ENCODE measurements around the gene ATP2B1.

Gene ATP2B1

GRCh38 chr12:89655841-89656240, 52.8 kb downstream of the ATP2B1 start:
- Histone ChIP-seq H3K4me1 (ENCODE audit: insufficient read depth, low read length) (peaks cover 14% of the 10 kb centered on the region), H3K9me3 (ENCODE audit: insufficient read depth, low read depth, low read length) (no peaks in the 10 kb centered on the region), H3K27me3 (ENCODE audit: insufficient read depth, low read length) (no peaks in the 10 kb centered on the region), H3K36me3 (ENCODE audit: insufficient read depth, low read length) (peaks cover under 1% of the 10 kb centered on the region; the same call in 1 of the 2 replicates), H3K4me3 (ENCODE audit: low read length) (no peak overlapping the region), H3K9ac (ENCODE audit: low read depth, low read length) (no peak overlapping the region), H3K27ac (ENCODE audit: low read depth, low read length) (no peak overlapping the region)
- no CpG with 5 or more reads among the region's 1 CpG for WGBS

DNA sequence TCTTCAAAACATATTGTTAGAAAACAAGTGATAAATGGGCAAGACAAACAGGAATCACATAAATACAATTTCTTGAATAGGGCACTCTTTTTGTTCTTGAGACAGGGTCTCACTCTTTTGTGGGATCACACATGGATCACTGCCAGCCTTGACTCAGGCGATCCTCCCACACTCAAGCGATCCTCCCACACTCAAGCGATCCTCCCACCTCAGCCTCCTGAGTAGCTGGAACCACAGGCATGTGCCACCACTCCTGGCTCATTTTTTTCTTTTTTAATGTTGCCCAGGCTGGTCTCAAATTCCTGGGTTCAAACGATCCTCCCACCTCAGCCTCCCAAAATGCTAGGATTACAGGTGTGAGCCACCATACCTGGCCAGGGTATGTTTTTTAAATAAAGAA, 57.4 kb downstream of the ATP2B1 start:
- Histone ChIP-seq H3K9ac (ENCODE audit: low read depth, low read length) (no peak overlapping the region), H3K27ac (ENCODE audit: low read depth, low read length) (no peak overlapping the region), H3K4me1 (ENCODE audit: insufficient read depth, low read length) (0 out of 2 replicates have a peak, but pooled peaks cover 9% of the 10 kb centered on the region), H3K36me3 (ENCODE audit: insufficient read depth, low read length) (peaks cover 7% of the 10 kb centered on the region; the same call in 1 of the 2 replicates), H3K27me3 (ENCODE audit: insufficient read depth, low read length) (no peaks in the 10 kb centered on the region), H3K4me3 (ENCODE audit: low read length) (no peak overlapping the region), H3K9me3 (ENCODE audit: insufficient read depth, low read depth, low read length) (no peaks in the 10 kb centered on the region)
- 92% methylated on average over 4 of the region's 4 CpGs for WGBS

DNA sequence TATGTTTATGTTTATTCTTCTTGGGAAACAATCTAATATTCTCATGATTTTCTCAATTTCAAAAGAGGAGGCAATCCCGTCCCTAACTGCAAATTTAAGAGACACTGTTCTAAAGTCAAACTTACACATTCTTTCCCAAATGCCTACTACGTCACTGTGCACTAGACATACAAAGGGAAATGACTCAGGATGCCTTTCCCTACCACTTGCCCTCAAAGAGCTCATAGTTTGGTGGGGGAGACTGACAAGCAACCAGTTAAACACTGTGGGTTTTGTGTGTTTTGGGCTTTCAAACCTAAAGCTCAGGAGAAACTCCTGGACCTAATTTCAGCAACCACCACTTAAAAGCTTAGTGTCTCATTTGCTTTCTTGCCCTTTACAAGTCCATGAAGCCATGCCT, 58.4 kb downstream of the ATP2B1 start:
- Histone ChIP-seq H3K27me3 (ENCODE audit: insufficient read depth, low read length) (no peaks in the 10 kb centered on the region), H3K27ac (ENCODE audit: low read depth, low read length) (no peak overlapping the region), H3K9me3 (ENCODE audit: insufficient read depth, low read depth, low read length) (no peaks in the 10 kb centered on the region), H3K36me3 (ENCODE audit: insufficient read depth, low read length) (peaks cover 7% of the 10 kb centered on the region; the same call in 1 of the 2 replicates), H3K4me3 (ENCODE audit: low read length) (no peak overlapping the region), H3K9ac (ENCODE audit: low read depth, low read length) (no peak overlapping the region), H3K4me1 (ENCODE audit: insufficient read depth, low read length) (0 out of 2 replicates have a peak, but pooled peaks cover 14% of the 10 kb centered on the region)
- 92% methylated on average over 2 of the region's 2 CpGs for WGBS

DNA sequence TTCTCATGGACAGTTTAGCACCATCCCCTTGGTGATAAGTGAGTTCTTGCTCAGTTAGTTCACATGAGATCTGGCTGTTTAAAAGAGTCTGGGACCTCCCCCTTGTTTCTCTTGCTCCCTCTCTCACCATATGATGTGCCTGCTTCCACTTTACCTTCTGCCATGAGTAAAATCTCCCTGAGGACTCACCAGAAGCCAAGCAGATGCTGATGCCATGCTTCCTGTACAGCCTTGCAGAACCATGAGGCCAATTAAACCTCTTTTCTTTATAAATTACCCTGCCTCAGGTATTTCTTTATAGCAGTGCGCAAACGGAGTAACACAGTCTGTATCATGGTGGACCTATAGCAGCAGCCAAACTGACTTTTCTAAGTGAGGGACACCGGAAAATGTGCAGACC, 58.8 kb downstream of the ATP2B1 start:
- no peaks in the 10 kb centered on the region for H3K27me3 ChIP-seq (ENCODE audit: insufficient read depth, low read length)
- H3K36me3 ChIP-seq (ENCODE audit: insufficient read depth, low read length) = peaks cover 7% of the 10 kb centered on the region; the same call in 1 of the 2 replicates

GRCh38 chr12:89649139-89649538, 59.5 kb downstream of the ATP2B1 start:
- no peak overlapping the region for H3K9ac ChIP-seq (ENCODE audit: low read depth, low read length)
- no peak overlapping the region for H3K27ac ChIP-seq (ENCODE audit: low read depth, low read length)
- no peaks in the 10 kb centered on the region for H3K9me3 ChIP-seq (ENCODE audit: insufficient read depth, low read depth, low read length)
- WGBS = 69% methylated on average over 2 of the region's 2 CpGs
- peaks cover 7% of the 10 kb centered on the region; the same call in 1 of the 2 replicates for H3K36me3 ChIP-seq (ENCODE audit: insufficient read depth, low read length)
- no peaks in the 10 kb centered on the region for H3K27me3 ChIP-seq (ENCODE audit: insufficient read depth, low read length)
- 0 out of 2 replicates have a peak, but pooled peaks cover 14% of the 10 kb centered on the region for H3K4me1 ChIP-seq (ENCODE audit: insufficient read depth, low read length)
- no peak overlapping the region for H3K4me3 ChIP-seq (ENCODE audit: low read length)

More for the DNA sequence above, 58.8 kb downstream of the ATP2B1 start:
- WGBS = 94% methylated on average over 3 of the region's 3 CpGs
- H3K4me1 ChIP-seq (ENCODE audit: insufficient read depth, low read length) = 0 out of 2 replicates have a peak, but pooled peaks cover 14% of the 10 kb centered on the region
- no peak overlapping the region for H3K4me3 ChIP-seq (ENCODE audit: low read length)
- no peak overlapping the region for H3K9ac ChIP-seq (ENCODE audit: low read depth, low read length)
- H3K27ac ChIP-seq (ENCODE audit: low read depth, low read length) = no peak overlapping the region
- no peaks in the 10 kb centered on the region for H3K9me3 ChIP-seq (ENCODE audit: insufficient read depth, low read depth, low read length)

- 61% methylated on average over 4 of the region's 4 CpGs for WGBS
Observed at GRCh38 chr12:89648211-89648930, 60.3 kb downstream of the ATP2B1 start.

DNA sequence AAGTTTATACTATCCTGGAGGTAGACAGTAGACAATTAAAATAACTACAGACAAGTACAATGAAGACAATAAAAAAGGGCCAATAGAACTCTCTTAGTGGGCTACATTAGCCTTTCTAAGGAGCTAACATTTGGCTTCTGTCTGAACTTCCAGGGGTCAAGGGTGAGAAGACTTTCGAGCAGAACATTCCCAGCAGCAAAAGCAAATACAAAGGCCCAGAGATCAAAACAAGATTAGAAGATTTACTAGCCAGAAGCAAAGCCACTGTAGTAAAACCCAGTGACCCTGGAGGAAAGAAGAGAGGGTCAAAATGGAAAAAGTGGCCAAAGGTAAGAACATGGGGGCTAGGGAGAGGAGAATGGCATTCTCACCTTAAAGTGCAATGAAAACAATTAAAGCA, 63.2 kb downstream of the ATP2B1 start:
- Histone ChIP-seq H3K27ac (ENCODE audit: low read depth, low read length) (no peak overlapping the region), H3K9ac (ENCODE audit: low read depth, low read length) (no peak overlapping the region), H3K36me3 (ENCODE audit: insufficient read depth, low read length) (peaks cover 15% of the 10 kb centered on the region), H3K9me3 (ENCODE audit: insufficient read depth, low read depth, low read length) (no peaks in the 10 kb centered on the region), H3K4me3 (ENCODE audit: low read length) (no peak overlapping the region), H3K27me3 (ENCODE audit: insufficient read depth, low read length) (no peaks in the 10 kb centered on the region), H3K4me1 (ENCODE audit: insufficient read depth, low read length) (0 out of 2 replicates have a peak, but pooled peaks cover 14% of the 10 kb centered on the region)
- WGBS = 63% methylated on average over 1 of the region's 1 CpG

More at GRCh38 chr12:89648211-89648930, 60.3 kb downstream of the ATP2B1 start:
- no peak overlapping the region for H3K27ac ChIP-seq (ENCODE audit: low read depth, low read length)
- H3K4me1 ChIP-seq (ENCODE audit: insufficient read depth, low read length) = 0 out of 2 replicates have a peak, but pooled peaks cover 14% of the 10 kb centered on the region
- H3K27me3 ChIP-seq (ENCODE audit: insufficient read depth, low read length) = no peaks in the 10 kb centered on the region
- no peak overlapping the region for H3K4me3 ChIP-seq (ENCODE audit: low read length)
- peaks cover 7% of the 10 kb centered on the region; the same call in 1 of the 2 replicates for H3K36me3 ChIP-seq (ENCODE audit: insufficient read depth, low read length)
- H3K9me3 ChIP-seq (ENCODE audit: insufficient read depth, low read depth, low read length) = no peaks in the 10 kb centered on the region
- no peak overlapping the region for H3K9ac ChIP-seq (ENCODE audit: low read depth, low read length)

DNA sequence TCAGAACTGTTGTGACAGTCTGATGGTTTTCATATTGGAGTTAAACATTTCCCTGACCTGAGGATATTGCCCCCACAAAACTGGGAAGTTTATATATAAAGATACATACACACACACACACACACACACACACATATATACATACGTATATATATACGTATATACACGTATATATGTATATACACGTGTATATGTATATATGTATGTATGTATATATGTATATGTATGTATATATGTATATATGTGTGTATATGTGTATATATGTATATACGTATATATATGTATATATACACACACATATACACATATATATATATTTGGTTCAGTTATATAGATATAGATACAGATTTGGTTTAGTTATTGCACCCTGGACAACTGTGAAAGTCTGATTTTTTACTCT, 65.7 kb downstream of the ATP2B1 start:
- Histone ChIP-seq H3K9ac (ENCODE audit: low read depth, low read length) (no peak overlapping the region), H3K4me3 (ENCODE audit: low read length) (no peak overlapping the region)
- no CpG with 5 or more reads among the region's 5 CpGs for WGBS

DNA sequence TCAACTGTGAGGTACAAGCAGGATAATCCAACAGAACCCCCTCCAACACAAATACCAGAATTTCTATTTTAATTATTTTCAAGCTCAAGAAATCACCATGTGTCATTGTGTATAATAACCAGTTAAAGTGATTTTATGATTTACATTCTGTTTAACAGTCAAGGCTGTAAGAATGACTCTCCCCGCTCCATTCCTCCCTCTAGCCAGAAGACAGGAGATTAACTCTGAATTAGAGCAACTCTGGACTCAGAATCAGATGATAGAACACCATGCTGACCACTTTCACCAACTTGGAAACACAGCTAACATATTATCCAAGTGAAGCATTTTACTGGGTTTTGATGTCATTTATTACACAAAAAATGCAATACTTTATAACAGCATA, 71.9 kb downstream of the ATP2B1 start:
- Histone ChIP-seq H3K9ac (ENCODE audit: low read depth, low read length) (no peak overlapping the region), H3K27ac (ENCODE audit: low read depth, low read length) (no peak overlapping the region), H3K36me3 (ENCODE audit: insufficient read depth, low read length) (peaks cover 26% of the 10 kb centered on the region), H3K27me3 (ENCODE audit: insufficient read depth, low read length) (no peaks in the 10 kb centered on the region), H3K4me1 (ENCODE audit: insufficient read depth, low read length) (no peaks in the 10 kb centered on the region), H3K9me3 (ENCODE audit: insufficient read depth, low read depth, low read length) (no peaks in the 10 kb centered on the region), H3K4me3 (ENCODE audit: low read length) (no peak overlapping the region)
- WGBS = 96% methylated on average over 1 of the region's 1 CpG

More for the DNA sequence above, 65.7 kb downstream of the ATP2B1 start:
- no peaks in the 10 kb centered on the region for H3K27me3 ChIP-seq (ENCODE audit: insufficient read depth, low read length)
- peaks cover 13% of the 10 kb centered on the region for H3K36me3 ChIP-seq (ENCODE audit: insufficient read depth, low read length)
- H3K9me3 ChIP-seq (ENCODE audit: insufficient read depth, low read depth, low read length) = no peaks in the 10 kb centered on the region
- no peak overlapping the region for H3K27ac ChIP-seq (ENCODE audit: low read depth, low read length)
- H3K4me1 ChIP-seq (ENCODE audit: insufficient read depth, low read length) = 0 out of 2 replicates have a peak, but pooled peaks cover 5% of the 10 kb centered on the region

DNA sequence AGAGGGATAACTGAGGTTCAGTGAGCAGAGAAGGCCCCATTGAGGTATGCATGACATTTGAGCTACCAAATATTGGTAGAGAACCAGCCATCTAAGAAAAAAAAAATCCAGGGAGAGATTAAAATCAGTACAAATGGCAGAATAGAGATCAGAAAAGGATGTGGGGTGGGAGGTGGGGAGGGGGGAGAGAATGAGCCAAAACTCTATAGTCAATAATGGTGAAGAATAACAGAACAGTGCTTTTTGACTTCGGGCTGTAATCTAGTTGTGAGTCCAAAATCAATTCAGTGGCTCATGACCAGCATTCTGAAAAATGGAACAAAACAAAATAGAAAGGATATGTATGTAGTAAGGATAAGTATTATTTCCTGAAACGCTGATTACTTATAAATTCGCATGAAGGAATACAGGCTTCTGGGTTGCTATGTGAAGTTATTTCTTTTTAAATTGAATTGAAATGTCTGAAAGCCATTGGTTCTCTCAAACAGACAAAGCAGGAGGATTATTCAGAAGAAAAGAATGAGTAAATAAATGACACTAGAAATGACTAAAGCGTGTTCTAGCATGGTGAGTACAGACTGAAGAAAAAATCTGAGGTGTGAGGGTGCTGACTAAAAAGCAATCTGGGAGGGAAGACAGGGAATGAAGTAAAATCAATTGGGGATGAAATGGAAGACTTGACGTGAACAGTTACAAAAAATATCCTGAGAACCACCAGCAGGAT, 72.4 kb downstream of the ATP2B1 start:
- no peaks in the 10 kb centered on the region for H3K4me1 ChIP-seq (ENCODE audit: insufficient read depth, low read length)
- H3K36me3 ChIP-seq (ENCODE audit: insufficient read depth, low read length) = peaks cover 21% of the 10 kb centered on the region
- no peak overlapping the region for H3K27ac ChIP-seq (ENCODE audit: low read depth, low read length)

GRCh38 chr12:89634508-89634907, 74.1 kb downstream of the ATP2B1 start:
- no peaks in the 10 kb centered on the region for H3K4me1 ChIP-seq (ENCODE audit: insufficient read depth, low read length)
- no peak overlapping the region for H3K4me3 ChIP-seq (ENCODE audit: low read length)
- peaks cover 26% of the 10 kb centered on the region for H3K36me3 ChIP-seq (ENCODE audit: insufficient read depth, low read length)
- no peaks in the 10 kb centered on the region for H3K9me3 ChIP-seq (ENCODE audit: insufficient read depth, low read depth, low read length)
- H3K9ac ChIP-seq (ENCODE audit: low read depth, low read length) = no peak overlapping the region
- no peak overlapping the region for H3K27ac ChIP-seq (ENCODE audit: low read depth, low read length)
- H3K27me3 ChIP-seq (ENCODE audit: insufficient read depth, low read length) = no peaks in the 10 kb centered on the region
- 100% methylated on average over 2 of the region's 3 CpGs for WGBS

More for the DNA sequence above, 72.4 kb downstream of the ATP2B1 start:
- Histone ChIP-seq H3K9me3 (ENCODE audit: insufficient read depth, low read depth, low read length) (no peaks in the 10 kb centered on the region), H3K9ac (ENCODE audit: low read depth, low read length) (no peak overlapping the region), H3K27me3 (ENCODE audit: insufficient read depth, low read length) (no peaks in the 10 kb centered on the region), H3K4me3 (ENCODE audit: low read length) (no peak overlapping the region)
- WGBS = 92% methylated on average over 5 of the region's 5 CpGs
